SU-DHL-6 (cell line): ENCODE data around the gene GUSB.

Experiments
- CTCF ChIP-seq: fragments of 200-600 bp; sonication (generic); IDR thresholded peaks from one replicate; pipeline ENCODE4 v1.5.1; 2017; ENCODE audit warnings: antibody characterized with exemption, mild to moderate bottlenecking, low read length, moderate library complexity; ENCODE audit not compliant: insufficient read depth, poor library complexity, severe bottlenecking
- EZH2phosphoT487 ChIP-seq: fragments of 200-600 bp; sonication (generic), shearing (Covaris generic); conservative IDR thresholded peaks from 2 replicates; pipeline ENCODE4 v1.6.1; 2018; ENCODE audit warnings: mild to moderate bottlenecking, antibody characterized with exemption, low read length, moderate library complexity, mixed read lengths

- TF ChIP-seq CTCF (no peak), EZH2phosphoT487 (no peak)
Measured at GRCh38 chr7:65989694-65990080, 7.7 kb upstream of the GUSB start.
